Right lobe of liver (tissue), 6 donors: Measurements from ENCODE around the gene NPIPB12. TPM values are rescaled to one million over a fixed set of nuclear protein-coding genes. Genes with fewer than 3 reads are reported as not detected.
"Not testable (repeated sequence)": the region's sequence is repeated elsewhere in the genome, so short reads cannot be mapped to it uniquely, and the experiment has no call there.

Experiments
- ATAC-seq, 4 donors: fragments of 200-7000 bp; cut with Tn5 transposase; one replicate each; pipeline ENCODE4 v1.9.1; 2020; ENCODE audit warnings: mild to moderate bottlenecking in 4 of 4, moderate library complexity in 4 of 4
- DNase-seq, 3 donors: peaks; one replicate each; pipeline ENCODE4 v3.0.0-alpha.2; 2020
- H3K27ac ChIP-seq, 3 donors: fragments of 200-600 bp; one replicate each; pipeline ENCODE4 v1.8.0; 2022
- H3K27me3 ChIP-seq, 2 donors: fragments of 200-600 bp; one replicate each; pipeline ENCODE4 v1.8.0; 2022
- H3K36me3 ChIP-seq, 4 donors: fragments of 200-600 bp; sonication (generic) in 1 of 4; one replicate each; pipeline versions ENCODE4 v1.5.1 to v1.8.0; 2017 to 2022; ENCODE audit warnings: control low read depth in 1 of 4
- H3K4me1 ChIP-seq, 4 donors: fragments of 200-600 bp; sonication (generic) in 1 of 4; one replicate each; pipeline versions ENCODE4 v1.5.1 to v1.8.0; 2017 to 2022; ENCODE audit warnings: control low read depth in 1 of 4
- H3K4me3 ChIP-seq, 3 donors: fragments of 200-600 bp; one replicate each; pipeline ENCODE4 v1.8.0; 2022
- H3K9me3 ChIP-seq, 4 donors: fragments of 200-600 bp; sonication (generic) in 1 of 4; one replicate each; pipeline versions ENCODE4 v1.5.1 to v1.8.0; 2017 to 2022; ENCODE audit warnings: control low read depth in 1 of 4
- WGBS: methylation state at CpG from one replicate; pipeline ENCODE4 v1.1.6; 2018; ENCODE audit warnings: low coverage, low lambda C conversion rate; ENCODE audit not compliant: insufficient coverage; ENCODE audit errors: missing lambda C conversion rate; 5-methylcytosine and 5-hydroxymethylcytosine counted together
- intact Hi-C, 2 donors: fragments of 100-400 bp; cut with DNase I; formaldehyde crosslinking; loops; one replicate each; pipeline versions ENCODE4 v1.11.2 to v1.14.1; 2022
- long read RNA-seq: library from polyadenylated mRNA; unstranded; transcript quantifications from one replicate; pipeline ENCODE4 v2.0.0, GENCODE V29; 2019
- total RNA-seq, 6 experiments: library from RNA; depleted of rRNA in 2 of 6; stranded (reverse); fragments of >200 nt in 2 of 6; fragmentation: NEBNext Ultra II Directional in 3 of 6; extraction: Animal tissue kit (Norgen Biotek cat#: 25700) in 3 of 6; gene quantifications; one replicate each; pipeline versions ENCODE4 v1.1.0 to v1.2.4, GENCODE V29; 2016 to 2023
- donor health status: DM: no; HTN: yes; CAD: no.
- donor health status: DM: no; HTN: no; CAD: no.
- donor health status: DM: no; HTN: no; CAD: no.
- donor health status: DM: no; HTN: yes; CAD: no.
- donor health status: DM: no; HTN: yes; CAD: no.

NPIPB12 gene
- 10 to 100 TPM in 5 of 6 experiments, 1 to 10 TPM in 1; 7.3 to 39.3 (median 17.4) TPM for total RNA-seq
- long read RNA-seq, partial matches to known transcripts, result 2 of 2 reads
- long read RNA-seq, other reads (novel, unspliced or antisense), result 0 of 2 reads

GRCh38 chr16:29506308-29506707 lies at the start of gene NPIPB12:
TSS of gene NPIPB12 (minus strand) at chr16:29506408.
- H3K27me3 ChIP-seq, DNase-seq, ATAC-seq, H3K9me3 ChIP-seq, H3K27ac ChIP-seq, H3K4me1 ChIP-seq, H3K4me3 ChIP-seq, H3K36me3 ChIP-seq, intact Hi-C loops: not testable (repeated sequence)
- no CpG with 5 or more reads among the region's 6 CpGs for WGBS

- H3K27ac ChIP-seq, H3K27me3 ChIP-seq, H3K4me3 ChIP-seq, H3K4me1 ChIP-seq, H3K36me3 ChIP-seq, H3K9me3 ChIP-seq, intact Hi-C loops, DNase-seq, ATAC-seq: not testable (repeated sequence)
- WGBS, result no CpG with 5 or more reads among the region's 5 CpGs
These were observed 15.3 kb upstream of the NPIPB12 start for GRCh38 chr16:29521520-29521919.

DNA sequence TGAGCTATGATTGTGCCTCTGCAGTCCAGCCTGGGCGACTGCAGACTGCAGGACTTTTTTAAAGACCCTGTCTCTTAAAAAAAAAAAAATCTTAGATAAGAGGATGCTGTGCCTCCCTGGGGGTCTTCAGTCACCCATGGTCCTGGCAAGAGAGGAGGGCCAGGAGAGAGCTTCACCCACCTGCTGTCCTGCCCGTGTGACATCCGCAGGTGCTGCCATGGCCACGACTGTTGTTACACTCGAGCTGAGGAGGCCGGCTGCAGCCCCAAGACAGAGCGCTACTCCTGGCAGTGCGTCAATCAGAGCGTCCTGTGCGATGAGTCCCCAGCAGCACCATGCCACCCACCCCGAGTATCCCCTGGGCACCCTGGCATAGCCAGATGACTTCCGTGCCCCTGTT lies 23.9 kb downstream of the NPIPB12 start:
- ATAC-seq, intact Hi-C loops, H3K4me1 ChIP-seq: not testable (repeated sequence)

GRCh38 chr16:29472065-29472464 lies 34.1 kb downstream of the NPIPB12 start:
- H3K4me3 ChIP-seq, H3K27ac ChIP-seq, H3K36me3 ChIP-seq, H3K27me3 ChIP-seq, H3K9me3 ChIP-seq, DNase-seq, intact Hi-C loops, H3K4me1 ChIP-seq: not testable (repeated sequence)
- ATAC-seq, result peak in 1 of 4 donors; percentile 4
- no CpG with 5 or more reads among the region's 4 CpGs for WGBS

More for the DNA sequence above, 23.9 kb downstream of the NPIPB12 start:
- DNase-seq, result peak; percentile 14 to 56 (median 53)
- 80% methylated on average over 1 of the region's 12 CpGs for WGBS
- H3K9me3 ChIP-seq, H3K27ac ChIP-seq, H3K36me3 ChIP-seq, H3K4me3 ChIP-seq, H3K27me3 ChIP-seq: not testable (repeated sequence)

DNA sequence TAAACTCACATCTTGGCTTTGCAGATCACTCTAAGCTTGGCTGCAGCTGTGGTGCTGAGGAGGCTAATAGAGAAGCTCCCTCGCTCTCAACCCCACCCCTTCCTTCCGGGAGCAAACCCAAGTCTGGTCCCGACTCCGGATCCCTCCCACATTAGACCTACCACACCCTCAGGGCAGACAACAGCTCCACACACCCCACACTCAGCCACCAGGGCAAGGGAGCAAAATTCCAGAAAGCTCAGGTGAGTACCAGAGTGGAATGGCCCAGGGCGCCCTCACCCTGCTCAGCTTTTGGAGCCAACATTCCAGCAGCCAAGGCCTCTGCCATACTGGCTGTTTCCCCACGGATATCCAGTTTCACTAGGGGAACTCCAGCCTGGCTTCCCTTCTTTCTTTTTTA lies 36.5 kb downstream of the NPIPB12 start:
- ATAC-seq (peak; percentile 73 to 88 (median 81)), DNase-seq (peak; percentile 46 to 78 (median 70))
- H3K4me1 ChIP-seq, intact Hi-C loops, H3K27ac ChIP-seq, H3K4me3 ChIP-seq, H3K36me3 ChIP-seq, H3K9me3 ChIP-seq, H3K27me3 ChIP-seq: not testable (repeated sequence)
- WGBS, result 32% methylated on average over 5 of the region's 6 CpGs

DNA sequence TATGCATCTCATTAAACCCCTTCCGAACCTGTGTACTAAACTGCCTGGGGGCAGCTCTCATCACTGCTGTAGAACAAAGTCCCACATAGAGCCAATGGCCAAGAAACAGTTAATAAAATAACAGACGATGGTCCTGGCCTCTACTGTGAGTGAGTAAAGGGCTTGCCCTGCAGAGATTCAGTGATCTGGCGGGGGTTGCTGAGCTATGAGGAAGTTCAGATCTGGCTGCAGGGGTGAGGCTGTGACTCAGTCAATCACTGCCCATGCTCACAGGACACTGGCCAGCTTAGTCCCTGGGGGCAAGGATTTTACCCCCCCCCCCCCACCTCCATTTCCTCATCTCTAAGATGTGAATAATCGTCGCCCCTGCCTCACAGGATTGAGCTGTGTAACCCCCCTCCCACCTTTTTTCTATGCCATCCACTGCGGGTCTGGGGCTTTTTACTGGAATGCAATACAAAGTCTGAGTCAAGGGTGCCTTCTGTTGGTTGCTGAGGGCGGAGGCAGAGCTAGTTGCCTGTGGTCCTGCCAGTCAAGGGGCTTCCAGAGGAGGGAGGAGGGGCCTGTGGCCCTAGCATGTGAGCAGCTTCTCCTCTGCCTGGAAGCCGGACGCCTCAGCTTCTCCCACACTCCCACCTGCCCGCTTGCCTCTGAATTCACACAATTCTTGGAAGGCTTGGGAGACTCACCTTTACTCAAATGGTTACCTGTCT lies 38.4 kb downstream of the NPIPB12 start:
- H3K27me3 ChIP-seq, H3K4me3 ChIP-seq, intact Hi-C loops, H3K4me1 ChIP-seq, H3K36me3 ChIP-seq, H3K27ac ChIP-seq, DNase-seq, H3K9me3 ChIP-seq: not testable (repeated sequence)
- WGBS, result no CpG with 5 or more reads among the region's 10 CpGs
- peak in 1 of 4 donors; percentile 52 for ATAC-seq

DNA sequence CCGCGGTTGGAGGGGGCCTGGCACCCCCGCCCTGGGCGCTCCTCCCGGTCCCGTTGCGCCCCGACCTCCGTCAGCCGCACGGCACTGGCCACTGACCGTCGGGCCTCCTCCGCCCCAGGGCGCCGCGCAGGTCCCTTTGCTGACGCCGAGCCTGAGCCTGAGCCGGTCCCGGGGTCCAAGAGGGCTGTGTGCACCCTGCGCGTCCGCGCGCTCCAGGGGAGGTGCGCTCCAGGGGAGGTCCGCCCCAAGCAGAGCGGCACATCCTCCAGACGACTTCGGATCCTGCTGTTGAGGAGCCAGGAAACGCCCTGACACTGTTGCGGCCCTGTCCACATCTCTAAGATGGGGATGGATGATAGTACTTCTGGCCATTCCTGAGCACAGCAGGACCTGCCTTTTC lies 39.3 kb downstream of the NPIPB12 start:
- H3K27me3 ChIP-seq, H3K36me3 ChIP-seq, intact Hi-C loops, H3K4me1 ChIP-seq, H3K9me3 ChIP-seq, DNase-seq, H3K27ac ChIP-seq, H3K4me3 ChIP-seq: not testable (repeated sequence)
- WGBS, result no CpG with 5 or more reads among the region's 33 CpGs
- peak; percentile 7 to 22 (median 17) for ATAC-seq

- intact Hi-C loops, DNase-seq, H3K36me3 ChIP-seq, H3K4me1 ChIP-seq, H3K9me3 ChIP-seq, H3K27me3 ChIP-seq, H3K27ac ChIP-seq, H3K4me3 ChIP-seq: not testable (repeated sequence)
- peak; percentile 44 to 58 (median 50) for ATAC-seq
- WGBS, result no CpG with 5 or more reads among the region's 57 CpGs
These were observed 40.0 kb downstream of the NPIPB12 start for GRCh38 chr16:29465985-29466824.

DNA sequence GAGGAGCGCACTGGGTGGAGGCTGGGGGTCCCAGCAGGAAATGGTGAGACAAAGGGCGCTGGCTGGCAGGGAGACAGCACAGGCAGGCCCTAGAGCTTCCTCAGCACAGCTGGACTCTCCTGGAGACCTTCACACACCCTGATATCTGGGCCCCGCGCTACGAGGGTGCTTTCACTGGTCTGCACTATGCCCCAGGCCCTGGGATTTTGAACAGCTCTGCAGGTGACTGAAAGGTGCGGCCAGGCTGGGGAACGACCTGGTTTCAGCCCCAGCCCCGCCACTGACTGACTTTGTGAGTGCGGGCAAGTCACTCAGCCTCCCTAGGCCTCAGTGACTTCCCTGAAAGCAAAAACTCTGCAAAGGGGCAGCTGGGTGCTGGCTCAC lies 45.6 kb downstream of the NPIPB12 start:
- no CpG with 5 or more reads among the region's 9 CpGs for WGBS
- intact Hi-C loops, H3K27me3 ChIP-seq, DNase-seq, H3K4me3 ChIP-seq, H3K9me3 ChIP-seq, H3K36me3 ChIP-seq, H3K27ac ChIP-seq, H3K4me1 ChIP-seq: not testable (repeated sequence)
- ATAC-seq, result peak; percentile 33 to 72 (median 48)

GRCh38 chr16:29459706-29460646 lies 46.2 kb downstream of the NPIPB12 start, which contains the start of gene SULT1A4:
TSS of gene SULT1A4 (plus strand) at chr16:29459913. CDS start at chr16:29461386, 1,473 bp downstream.
- H3K4me1 ChIP-seq, H3K36me3 ChIP-seq, H3K9me3 ChIP-seq, intact Hi-C loops, H3K4me3 ChIP-seq, DNase-seq, H3K27me3 ChIP-seq, H3K27ac ChIP-seq: not testable (repeated sequence)
- ATAC-seq, result peak; percentile 75 to 86 (median 82)
- WGBS, result no CpG with 5 or more reads among the region's 13 CpGs
